NCI-H1092 treated with DMSO at 0.1 percent for 48 hours (cell line): ENCODE measurements around the gene KCNK7.
A peak's percentile ranks its signal among the peaks of the same experiment; 100 is the strongest.

Experiments
- DNase-seq: peaks from one replicate; lab custom pipeline; 2025; lab: John Stamatoyannopoulos, UW

The KCNK7 gene

GRCh38 chr11:65611028-65611757 is 15.6 kb upstream of the KCNK7 start:
- no peak for DNase-seq

- DNase-seq, result no peak
Observed at GRCh38 chr11:65610404-65610803, 14.8 kb upstream of the KCNK7 start.

GRCh38 chr11:65609665-65610064 is 14.1 kb upstream of the KCNK7 start:
- DNase-seq, result no peak

GRCh38 chr11:65609229-65609628 is 13.6 kb upstream of the KCNK7 start:
- DNase-seq, result no peak

- no peak for DNase-seq
Observed at GRCh38 chr11:65607614-65608426, 12.2 kb upstream of the KCNK7 start.

GRCh38 chr11:65606876-65607613 is 11.4 kb upstream of the KCNK7 start:
- DNase-seq, result peak; percentile 89

- DNase-seq, result no peak
Observed at GRCh38 chr11:65604258-65604657, 8.7 kb upstream of the KCNK7 start.

GRCh38 chr11:65599955-65600246 is 4.3 kb upstream of the KCNK7 start:
- DNase-seq, result no peak

GRCh38 chr11:65599216-65599954 is 3.8 kb upstream of the KCNK7 start:
- DNase-seq, result no peak

- no peak for DNase-seq
Observed at GRCh38 chr11:65598258-65598699, 2.7 kb upstream of the KCNK7 start.

GRCh38 chr11:65596520-65596919 is 920 bp upstream of the KCNK7 start:
- DNase-seq, result no peak

- DNase-seq, result no peak
Observed at GRCh38 chr11:65595131-65595530, 469 bp downstream of the KCNK7 start.

- peak; percentile 3 for DNase-seq
Observed at GRCh38 chr11:65593518-65594414, 1.8 kb downstream of the KCNK7 start.

GRCh38 chr11:65592858-65593517 is 2.6 kb downstream of the KCNK7 start:
- no peak for DNase-seq

GRCh38 chr11:65591939-65592857 is 3.4 kb downstream of the KCNK7 start:
- no peak for DNase-seq

GRCh38 chr11:65590240-65590738 is 5.3 kb downstream of the KCNK7 start:
- DNase-seq, result peak; percentile 7

GRCh38 chr11:65589444-65590239 is 6.0 kb downstream of the KCNK7 start:
- no peak for DNase-seq
